SKM-1 treated with dmso at 0.1 percent for 144 hours (cell line): Measurements from ENCODE around the gene FCHSD1.

Experiments
- DNase-seq: peaks from one replicate; lab custom pipeline; 2025; ENCODE audit not compliant: unreplicated experiment; lab: John Stamatoyannopoulos, UW

The FCHSD1 gene

DNA sequence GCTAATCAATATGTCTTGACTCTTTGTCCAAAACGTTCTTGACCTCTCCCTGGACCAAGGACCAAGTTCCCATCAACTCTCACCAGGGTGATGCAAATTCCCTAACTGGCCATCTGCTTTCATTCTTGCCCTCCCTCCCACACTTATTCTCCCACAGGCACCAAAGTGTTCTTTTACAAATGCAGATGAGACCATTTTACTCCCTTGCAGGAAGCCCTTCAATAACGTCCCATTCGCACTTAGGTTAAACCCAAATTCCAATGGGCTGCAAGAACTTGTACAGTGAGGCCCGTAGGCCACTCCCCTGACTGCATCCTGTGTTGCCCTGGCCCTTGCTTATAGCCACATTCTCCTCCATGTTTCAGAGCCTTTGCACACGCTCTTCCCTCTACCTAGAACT lies 23.5 kb upstream of the FCHSD1 start:
- DNase-seq = no peak

DNA sequence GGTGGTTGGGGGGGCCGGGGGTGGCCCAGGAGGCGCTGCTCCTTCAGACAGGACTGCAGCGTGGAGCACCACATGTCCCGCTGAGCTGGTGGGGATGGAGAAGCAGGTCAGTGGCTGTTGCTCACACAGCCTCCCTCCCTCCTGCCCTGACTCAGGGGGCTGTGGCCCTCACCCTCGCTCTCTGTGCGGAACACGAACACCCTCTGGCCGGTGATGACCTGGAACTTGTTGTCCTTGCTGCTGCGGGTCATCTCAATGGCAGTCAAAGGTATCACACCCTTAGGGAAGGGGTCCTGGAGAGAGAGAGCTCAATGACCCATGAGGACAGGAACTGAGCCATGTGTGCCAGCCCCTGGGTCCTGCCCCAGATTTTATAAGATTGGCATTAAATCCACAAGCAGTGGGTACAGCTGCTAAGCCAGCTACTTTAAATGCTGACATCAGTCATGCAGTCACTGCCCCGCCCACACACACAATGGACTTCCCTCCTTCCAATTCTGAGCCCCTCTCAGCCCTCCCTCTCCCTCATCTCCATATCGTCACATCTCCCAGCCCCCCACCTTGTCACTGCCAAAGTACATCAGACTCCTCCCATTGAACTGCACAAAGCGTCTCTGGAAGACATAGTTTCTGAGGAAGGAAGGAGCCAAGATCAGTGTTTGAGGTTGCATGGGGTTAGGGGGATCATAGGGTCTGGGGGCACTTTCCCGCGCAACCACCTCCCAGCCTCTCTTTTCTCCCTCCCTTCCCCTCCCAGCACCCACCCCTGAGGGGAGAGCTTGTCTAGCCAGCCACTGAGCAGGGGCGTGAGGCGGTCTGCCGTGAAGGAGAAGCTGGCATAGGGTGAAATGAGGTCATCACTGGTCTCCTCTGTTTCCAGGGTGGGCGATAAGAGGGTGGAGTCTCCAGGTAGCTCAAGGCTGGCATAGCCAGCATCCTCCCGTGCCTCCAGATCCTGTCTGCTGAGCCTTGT lies 21.9 kb upstream of the FCHSD1 start:
- no peak for DNase-seq

DNA sequence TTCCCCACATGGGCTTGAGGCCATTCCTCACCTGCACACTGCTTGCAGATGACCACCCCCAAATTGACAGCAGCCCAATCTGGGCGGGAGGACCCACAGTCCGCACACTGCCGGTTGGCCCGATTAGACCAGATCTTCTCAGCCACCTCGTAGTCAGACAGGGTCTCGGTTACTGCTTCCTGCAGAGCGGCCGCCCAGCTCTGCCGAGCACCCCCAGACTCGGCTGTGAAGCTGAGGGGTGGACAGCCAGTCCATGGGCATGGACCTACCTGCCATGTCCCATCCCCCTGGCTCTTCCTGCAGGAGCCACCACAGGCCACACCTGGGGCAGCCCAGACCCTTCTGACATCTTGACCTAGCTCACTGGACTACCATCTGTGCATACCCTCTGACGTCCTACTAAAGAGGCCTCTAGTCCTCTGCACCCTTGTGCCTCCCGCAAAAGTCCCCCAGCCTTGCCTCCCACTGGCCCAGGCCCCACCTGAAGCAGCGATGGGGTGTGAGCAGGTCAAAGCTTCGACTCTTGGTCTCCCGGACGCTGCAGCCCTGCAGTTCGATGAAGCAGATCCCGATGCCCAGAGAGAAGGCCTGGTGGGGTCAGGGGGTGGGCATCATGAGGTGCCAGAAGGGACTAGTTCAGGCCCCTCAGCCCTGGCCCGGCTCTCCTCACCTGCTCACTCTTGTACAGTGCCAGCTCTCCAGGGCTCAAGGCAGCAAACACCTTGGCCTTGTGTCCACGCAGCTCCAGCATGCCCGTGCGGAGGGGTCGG lies 21.0 kb upstream of the FCHSD1 start:
- DNase-seq = no peak

- DNase-seq = no peak
Observed at GRCh38 chr5:141669520-141669919, 18.3 kb upstream of the FCHSD1 start.

DNA sequence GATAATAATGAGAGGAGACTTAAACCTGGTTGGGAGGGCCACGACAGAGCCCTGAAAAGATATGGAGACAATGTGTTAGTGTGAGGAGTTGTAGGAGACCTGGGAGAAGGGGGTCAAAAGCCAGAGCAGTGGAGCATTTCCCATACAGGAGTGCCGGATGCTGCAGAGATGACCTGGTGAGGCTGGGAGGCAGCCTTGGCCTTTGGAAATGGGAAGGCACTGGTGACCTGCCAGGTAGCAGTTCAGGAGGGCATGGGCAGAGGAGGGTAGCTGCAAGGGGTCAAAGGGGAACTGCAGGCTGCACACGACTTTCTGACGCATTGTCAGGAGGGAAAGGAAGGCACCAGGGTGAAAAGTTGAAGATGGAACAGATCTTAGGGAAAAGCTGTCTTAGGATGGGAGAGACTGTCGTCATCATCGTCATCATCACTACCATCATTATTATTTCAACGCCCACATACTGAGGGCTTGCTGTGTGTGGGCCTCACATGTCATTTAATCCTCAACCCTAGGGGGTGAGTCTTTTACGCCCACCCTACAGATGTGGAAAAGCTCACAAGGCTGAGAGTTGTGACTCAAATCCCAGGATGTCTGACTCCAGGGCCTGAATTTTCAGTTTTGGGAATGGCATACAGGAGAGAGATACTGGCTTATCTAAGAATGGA lies 17.5 kb upstream of the FCHSD1 start:
- DNase-seq = no peak

DNA sequence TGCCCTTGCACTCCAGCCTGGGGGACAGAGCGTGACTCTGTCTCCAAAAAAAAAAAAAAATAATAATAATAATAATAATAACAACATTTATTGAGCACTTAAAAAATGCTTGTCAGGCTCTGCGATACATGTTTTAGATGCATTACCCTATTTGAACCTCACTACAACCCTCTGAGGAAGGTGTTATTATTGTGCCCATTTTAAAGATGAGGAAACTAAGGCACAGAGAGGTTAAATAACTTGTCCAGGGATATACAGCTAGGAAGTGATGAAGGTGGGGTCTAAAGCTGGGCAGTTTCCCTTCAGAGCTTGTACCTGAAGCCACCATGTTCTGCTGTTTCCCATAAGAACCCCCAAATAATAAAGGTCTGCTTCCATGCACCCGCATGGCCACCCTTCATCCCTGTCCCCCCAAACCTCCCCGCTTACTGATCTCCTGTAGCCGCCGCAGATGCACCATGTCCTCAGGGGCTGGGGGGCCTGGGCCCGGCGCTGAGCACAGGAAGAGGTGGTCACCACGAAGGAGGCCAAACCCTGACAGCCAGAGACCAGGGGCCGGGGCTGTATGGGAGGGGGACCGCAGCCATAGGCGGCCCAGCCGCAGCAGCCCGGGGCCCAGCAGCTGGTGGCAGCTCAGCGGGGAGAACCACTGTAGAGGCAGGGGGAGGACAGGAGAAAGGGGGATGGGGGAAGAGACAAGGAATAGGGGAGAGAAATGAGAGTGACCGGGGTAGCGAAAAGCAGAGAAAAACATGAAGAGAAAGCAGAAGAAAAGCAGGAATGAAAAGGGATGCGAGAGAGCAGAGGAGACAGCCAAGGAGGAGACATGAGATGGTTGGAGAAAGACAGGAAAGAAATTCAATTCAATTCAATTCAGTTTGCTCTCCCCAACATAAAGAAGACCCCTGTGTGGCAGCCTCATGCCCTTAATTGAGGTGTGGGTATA lies 15.1 kb upstream of the FCHSD1 start:
- DNase-seq = no peak

GRCh38 chr5:141664733-141665461 lies 13.7 kb upstream of the FCHSD1 start:
- peak; percentile 77 for DNase-seq

GRCh38 chr5:141663506-141663905 lies 12.3 kb upstream of the FCHSD1 start:
- DNase-seq = no peak

DNA sequence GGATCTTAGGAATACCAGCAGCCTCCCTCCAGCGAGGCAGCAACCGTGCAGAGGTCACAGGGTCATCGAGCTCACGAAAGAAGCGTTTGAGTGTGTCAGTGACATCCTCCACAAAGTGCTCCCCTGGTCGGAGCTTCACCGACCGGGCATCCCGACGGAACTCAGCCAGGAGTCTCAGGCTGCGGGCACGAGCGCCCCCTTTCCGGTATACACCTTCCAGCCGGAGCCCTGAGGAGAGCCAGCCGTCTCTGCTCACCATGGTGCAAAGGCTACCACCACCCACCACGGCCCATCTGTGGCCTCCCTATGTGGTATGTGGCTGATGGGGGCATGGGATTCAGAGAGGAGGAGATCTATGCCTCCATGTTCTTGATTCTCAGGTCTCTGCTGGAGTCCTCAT lies 10.8 kb upstream of the FCHSD1 start:
- DNase-seq = no peak

GRCh38 chr5:141657937-141658545 lies 6.8 kb upstream of the FCHSD1 start:
- DNase-seq = no peak

DNA sequence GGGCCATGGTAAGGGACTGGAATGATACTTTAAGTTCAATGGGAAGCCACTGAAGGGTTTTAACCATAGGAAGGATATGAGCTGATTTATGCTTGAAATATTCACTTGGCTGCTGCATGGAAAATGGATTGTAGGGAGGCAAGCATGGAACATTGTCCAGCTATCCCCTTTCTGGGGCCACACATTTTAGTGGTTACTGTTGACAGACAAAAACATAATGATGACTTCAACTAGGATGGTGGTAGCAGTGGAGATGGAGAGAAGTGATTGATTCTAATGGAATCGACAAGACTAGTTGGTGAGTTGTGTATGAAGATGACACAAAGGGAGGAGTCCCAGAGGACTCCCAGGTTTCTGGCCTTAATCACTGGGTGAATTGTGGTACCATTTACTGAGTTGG lies 6.2 kb upstream of the FCHSD1 start:
- DNase-seq = no peak

- no peak for DNase-seq
Observed at GRCh38 chr5:141656396-141656795, 5.2 kb upstream of the FCHSD1 start.

DNA sequence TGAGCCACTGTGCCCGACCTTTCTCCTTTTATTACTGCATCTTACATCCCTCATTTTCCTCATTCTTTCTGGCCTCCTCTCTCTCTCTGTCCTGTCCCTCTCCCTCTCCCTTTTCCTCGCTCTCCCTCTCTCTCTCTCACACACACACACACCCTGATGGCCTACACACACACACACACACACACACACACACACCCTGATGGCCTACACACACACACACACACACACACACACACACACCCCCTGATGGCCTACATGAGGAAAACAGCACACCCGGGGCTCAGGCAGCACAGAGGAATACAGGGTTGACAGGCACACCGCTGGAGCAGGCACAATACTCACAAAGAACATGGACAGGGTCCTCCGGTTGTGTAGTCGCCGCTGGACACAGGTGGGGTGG lies 3.8 kb upstream of the FCHSD1 start:
- no peak for DNase-seq

DNA sequence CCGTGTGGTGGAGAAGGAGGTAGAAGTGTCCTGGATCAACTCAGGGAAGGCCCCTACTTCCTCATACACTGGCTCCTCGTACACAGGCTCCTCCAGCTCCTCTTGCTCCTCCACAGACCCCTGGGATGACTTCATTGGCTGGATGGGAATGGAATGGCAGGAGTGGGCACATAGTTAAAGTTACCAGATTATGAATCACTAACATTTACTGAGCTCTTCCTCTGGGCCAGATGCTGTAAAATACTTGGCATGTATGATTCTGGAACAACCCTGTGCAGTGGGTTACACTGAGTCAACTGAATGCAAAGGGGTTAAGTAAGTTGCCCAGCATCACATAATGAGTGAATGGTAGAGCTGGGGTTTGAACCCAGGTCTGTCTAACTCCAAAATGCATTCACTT lies 3.1 kb upstream of the FCHSD1 start:
- DNase-seq = no peak

- no peak for DNase-seq
Observed at GRCh38 chr5:141651728-141652105, 499 bp upstream of the FCHSD1 start.

- no peak for DNase-seq
Observed at GRCh38 chr5:141649972-141650371, 1.2 kb downstream of the FCHSD1 start.

- no peak for DNase-seq
Observed at GRCh38 chr5:141649056-141649688, 2.0 kb downstream of the FCHSD1 start.

GRCh38 chr5:141647851-141648250 lies 3.4 kb downstream of the FCHSD1 start:
- DNase-seq = no peak

DNA sequence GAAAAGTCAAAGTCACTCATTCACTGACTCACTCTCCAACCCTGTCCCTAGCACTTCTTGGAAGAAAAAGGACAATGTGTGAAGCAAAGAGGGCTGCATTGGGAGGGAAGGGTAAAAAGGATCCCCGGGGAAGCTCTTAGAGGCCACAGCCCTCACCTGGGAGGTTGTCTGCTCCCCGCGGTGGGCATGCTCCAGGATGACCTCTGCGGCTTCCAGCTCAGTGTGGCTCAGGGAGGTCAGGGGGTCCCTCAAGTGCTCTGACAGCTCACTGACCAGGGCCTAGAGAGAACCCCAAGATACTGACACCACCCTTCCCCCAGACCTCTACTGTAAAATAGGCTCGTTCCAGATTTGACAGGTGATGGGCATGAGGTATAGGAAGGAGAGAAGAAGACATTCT lies 4.0 kb downstream of the FCHSD1 start:
- no peak for DNase-seq
